ENCODE data around the gene FNDC11.

GRCh38 chr20:63539441-63540370 is 14.3 kb upstream of the FNDC11 start:
- TF ChIP-seq CTCF (IDR thresholded peaks at IDR 0.05) (no peak), POLR2A (IDR thresholded peaks at IDR 0.05) (no peak)
